Aorta (tissue), 5 donors: ENCODE data around the gene SLC12A4. TPM values are rescaled to one million over a fixed set of nuclear protein-coding genes. Genes with fewer than 3 reads are reported as not detected.

Experiments
- ATAC-seq: fragments of 200-7000 bp; cut with Tn5 transposase; one replicate; pipeline ENCODE4 v1.9.1; 2022; ENCODE audit warnings: moderate library complexity; ENCODE audit not compliant: low FRiP score
- DNase-seq, 2 donors: peaks; one replicate each; pipeline ENCODE4 v3.0.0-alpha.2; 2020
- H3K27ac ChIP-seq, 2 donors: one replicate each; pipeline ENCODE4 v1.5.1; 2013; ENCODE audit warnings: low read length in 2 of 2, mild to moderate bottlenecking in 2 of 2, moderate library complexity in 2 of 2, control low read depth in 1 of 2, inconsistent platforms in 1 of 2, low read depth in 1 of 2
- H3K27me3 ChIP-seq, 2 donors: one replicate each; pipeline ENCODE4 v1.6.1; 2013; ENCODE audit warnings: control low read depth in 1 of 2, low read length in 1 of 2, mild to moderate bottlenecking in 1 of 2, moderate library complexity in 1 of 2; ENCODE audit not compliant: insufficient read depth in 2 of 2, control insufficient read depth in 1 of 2
- H3K36me3 ChIP-seq, 2 donors: one replicate each; pipeline ENCODE4 v1.6.1; 2013; ENCODE audit warnings: control low read depth in 1 of 2, low read length in 1 of 2, mild to moderate bottlenecking in 1 of 2; ENCODE audit not compliant: insufficient read depth in 2 of 2, control insufficient read depth in 1 of 2
- H3K4me1 ChIP-seq, 2 donors: one replicate each; pipeline ENCODE4 v1.6.1; 2013; ENCODE audit warnings: low read length in 2 of 2, control low read depth in 1 of 2, mild to moderate bottlenecking in 1 of 2, moderate library complexity in 1 of 2; ENCODE audit not compliant: insufficient read depth in 2 of 2, control insufficient read depth in 1 of 2
- H3K4me3 ChIP-seq, 2 donors: one replicate each; pipeline ENCODE4 v1.5.1; 2013; ENCODE audit warnings: low read length in 2 of 2, control low read depth in 1 of 2, mild to moderate bottlenecking in 1 of 2
- H3K9me3 ChIP-seq: one replicate; pipeline ENCODE4 v1.6.1; 2013; ENCODE audit warnings: mild to moderate bottlenecking, low read length; ENCODE audit not compliant: control insufficient read depth
- WGBS, 2 donors: extraction: QIAGEN DNeasy Blood & Tissue Kit; methylation state at CpG; one replicate each; pipeline ENCODE4 v1.1.7; 2013; 5-methylcytosine and 5-hydroxymethylcytosine counted together
- intact Hi-C, 2 donors: fragments of 100-400 bp; cut with DNase I; formaldehyde crosslinking; loops; one replicate each; pipeline versions ENCODE4 v1.14.2 to v1.15.0; 2022
- polyA plus RNA-seq, 2 donors: library from polyadenylated mRNA; stranded (reverse); fragments of 200-250 nt; gene quantifications; one replicate each; pipeline ENCODE4 v1.2.3, GENCODE V29; 2013
- total RNA-seq, 2 donors: library from RNA; stranded (reverse); fragmentation: NEBNext Ultra II Directional; extraction: Animal tissue kit (Norgen Biotek cat#: 25700); gene quantifications; one replicate each; pipeline ENCODE4 v1.2.1, GENCODE V29; 2021
- donor health status: healthy with polysubstance abuse.
- donor health status: Bipolar disorder and iron deficiency.
- donor health status: DM: no; HTN: no; CAD: no.
- donor health status: DM: no; HTN: no; CAD: no.
- donor health status: DM: yes; HTN: yes; CAD: no.

The SLC12A4 gene
- total and polyA plus RNA-seq, 4 donors: 15.8 to 139 (median 106) TPM

DNA sequence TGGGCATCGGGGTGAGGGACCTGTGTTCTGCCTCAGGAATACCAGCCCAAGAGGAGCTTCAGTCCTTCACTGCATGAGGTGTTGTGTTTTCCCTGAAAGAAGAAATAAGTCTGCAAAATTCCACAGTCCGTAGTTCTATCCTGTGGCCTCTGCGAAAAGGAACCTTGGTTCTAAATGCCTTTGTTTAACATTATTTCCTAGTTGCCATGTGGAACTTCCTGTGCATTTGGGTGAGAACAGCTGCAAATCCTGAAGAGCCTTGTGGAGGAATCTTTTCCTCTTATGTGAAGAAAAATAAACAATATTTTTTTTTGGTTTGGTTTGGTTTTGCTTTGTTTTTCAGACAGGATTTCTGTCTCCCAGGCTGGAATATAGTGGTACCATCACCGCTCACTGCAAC is 65.6 kb downstream of the SLC12A4 start:
- Histone ChIP-seq H3K4me1 (no peaks in the 10 kb centered on the region), H3K4me3 (no peak overlapping the region), H3K27me3 (no peaks in the 10 kb centered on the region), H3K27ac (no peak overlapping the region), H3K9me3 (no peaks in the 10 kb centered on the region), H3K36me3 (peaks cover 0 to 2% of the 10 kb centered on the region in 2 donors)
- 81 to 85% methylated on average over 4 of the region's 4 CpGs for WGBS, 2 donors
- intact Hi-C loops: no loop called here
- DNase-seq (no peak), ATAC-seq (no peak)

DNA sequence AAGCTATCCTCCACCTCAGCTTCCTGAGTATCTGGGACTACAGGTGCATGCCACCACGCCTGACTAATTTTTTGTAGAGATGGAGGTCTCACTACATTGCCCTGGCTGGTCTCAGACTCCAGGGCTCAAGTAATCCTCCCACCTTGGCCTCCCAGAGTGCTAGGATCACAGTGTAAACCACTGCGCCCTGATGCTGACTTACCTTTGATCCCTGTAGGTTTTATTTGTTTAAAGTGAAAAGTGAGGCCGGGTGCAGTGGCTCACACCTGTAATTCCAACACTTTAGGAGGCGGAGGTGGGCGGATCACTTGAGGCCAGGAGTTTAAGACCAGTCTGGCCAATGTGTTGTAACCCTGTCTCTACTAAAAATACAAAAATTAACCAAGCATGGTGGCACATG is 66.7 kb downstream of the SLC12A4 start:
- H3K27ac ChIP-seq: no peak overlapping the region
- H3K4me3 ChIP-seq: no peak overlapping the region
- WGBS, 2 donors: 93 to 94% methylated on average over 5 of the region's 5 CpGs
- DNase-seq: no peak
- intact Hi-C loops: no loop called here
- ATAC-seq: no peak
- H3K9me3 ChIP-seq: no peaks in the 10 kb centered on the region
- H3K4me1 ChIP-seq: peaks cover 0 to 2% of the 10 kb centered on the region in 2 donors
- no peaks in the 10 kb centered on the region for H3K27me3 ChIP-seq
- peaks cover 0 to 2% of the 10 kb centered on the region in 2 donors for H3K36me3 ChIP-seq

DNA sequence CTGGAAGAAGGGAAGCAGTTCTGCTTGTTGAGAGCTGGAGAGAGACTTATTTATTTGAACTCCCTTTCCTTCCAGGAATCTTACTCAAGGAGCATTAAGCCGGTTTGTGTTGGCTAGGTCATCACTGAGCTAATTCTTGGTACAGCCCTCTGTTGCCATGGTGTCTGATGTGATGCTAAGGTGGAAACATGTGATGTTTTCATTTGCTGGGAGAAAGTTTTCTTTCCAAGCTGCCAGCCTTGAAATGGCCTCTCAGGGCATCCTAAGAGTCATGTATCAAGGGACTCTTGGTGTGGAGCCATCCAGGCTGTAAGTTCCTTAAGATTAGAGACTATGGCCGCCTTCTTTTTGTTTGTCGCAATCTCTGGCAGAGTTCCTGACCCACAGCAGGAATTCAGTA is 71.2 kb downstream of the SLC12A4 start:
- DNase-seq (peak in 1 of 2 donors; percentile 69), ATAC-seq (peak; percentile 85)
- H3K27ac ChIP-seq: peak overlapping the region in 1 of 2 donors; percentile 91
- H3K9me3 ChIP-seq: no peaks in the 10 kb centered on the region
- 2 to 4% methylated on average over 3 of the region's 3 CpGs for WGBS, 2 donors
- intact Hi-C loops: no loop called here
- H3K27me3 ChIP-seq: no peaks in the 10 kb centered on the region
- H3K4me3 ChIP-seq: no peak overlapping the region
- H3K4me1 ChIP-seq: peaks cover 0 to 2% of the 10 kb centered on the region in 2 donors
- peaks cover 0 to 2% of the 10 kb centered on the region in 2 donors for H3K36me3 ChIP-seq

DNA sequence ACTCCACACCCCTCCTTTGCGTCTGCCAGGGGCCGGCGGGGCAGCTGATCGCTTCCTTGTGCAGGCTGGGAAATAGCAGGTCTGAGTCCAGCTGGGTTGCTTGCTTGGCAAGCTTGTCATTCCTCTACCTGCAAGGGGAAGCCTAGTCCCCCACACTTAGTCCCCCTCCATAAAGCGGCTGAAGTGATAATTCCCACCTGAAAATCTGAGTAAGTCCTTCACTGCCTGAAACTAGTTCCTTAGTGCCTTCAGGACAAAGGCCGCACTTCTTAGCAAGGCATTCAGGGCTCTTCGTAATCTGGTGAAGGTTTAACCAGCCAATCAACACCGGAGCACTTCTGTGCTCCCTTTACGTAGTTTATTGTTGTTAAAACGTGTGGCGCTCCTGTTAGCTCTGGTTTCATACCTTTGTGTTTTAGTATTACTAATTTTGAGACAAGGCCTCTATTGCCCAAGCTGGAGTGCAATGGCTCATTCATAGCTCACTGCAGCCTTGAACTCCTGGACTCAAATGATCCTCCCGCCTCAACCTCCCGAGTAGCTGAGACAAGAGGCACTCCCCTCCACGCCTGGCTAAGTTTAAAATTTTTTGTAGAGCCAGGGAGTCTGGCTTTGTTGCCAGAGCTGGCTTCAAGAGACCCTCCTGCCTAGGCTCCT is 74.6 kb downstream of the SLC12A4 start:
- intact Hi-C loops: loop anchor here in 1 of 2 donors (2.0 kb wide), 1 partner anchor 51 kb away; the partner anchor contains the start of gene THAP11
- H3K4me1 ChIP-seq: peaks cover 0 to 2% of the 10 kb centered on the region in 2 donors
- no peak for ATAC-seq

More for the DNA sequence above, 74.6 kb downstream of the SLC12A4 start:
- H3K27ac ChIP-seq: peak overlapping the region in 1 of 2 donors; percentile 97
- H3K9me3 ChIP-seq: no peaks in the 10 kb centered on the region
- no peaks in the 10 kb centered on the region for H3K27me3 ChIP-seq
- WGBS, 2 donors: 22 to 24% methylated on average over 14 of the region's 14 CpGs
- H3K4me3 ChIP-seq: peak overlapping the region; percentile 85 to 94
- no peak for DNase-seq
- H3K36me3 ChIP-seq: no peaks in the 10 kb centered on the region

Other genes starting within 250 kb of the SLC12A4 start
- gene GFOD2, start 249.3 kb downstream of the SLC12A4 start, total RNA-seq: 10 to 100 TPM; 18.7 to 27.3 TPM
- 1 to 10 TPM; 7.4 to 8.5 TPM for gene GFOD2, start 249.3 kb downstream of the SLC12A4 start, polyA plus RNA-seq
- gene RANBP10, start 162.1 kb downstream of the SLC12A4 start, total RNA-seq: 10 to 100 TPM; 17.7 to 21.6 TPM
- 10 to 100 TPM in 1 of 2 donors, 1 to 10 TPM in 1; 5.5 to 11.9 TPM for gene RANBP10, start 162.1 kb downstream of the SLC12A4 start, polyA plus RNA-seq
- gene TSNAXIP1, start 161.7 kb downstream of the SLC12A4 start, total RNA-seq: 1 to 10 TPM in 1 of 2 donors, under 1 TPM in 1; 0.84 to 1.1 TPM
- 1 to 10 TPM in 1 of 2 donors, not detected in 1; 7.3 TPM for gene TSNAXIP1, start 161.7 kb downstream of the SLC12A4 start, polyA plus RNA-seq
- gene THAP11, start 126.3 kb downstream of the SLC12A4 start, total RNA-seq: 10 to 100 TPM; 21.5 to 24.7 TPM
- gene THAP11, start 126.3 kb downstream of the SLC12A4 start, polyA plus RNA-seq: 10 to 100 TPM; 18.0 to 18.6 TPM
- 10 to 100 TPM; 80.7 to 88.2 TPM for gene NUTF2, start 121.7 kb downstream of the SLC12A4 start, total RNA-seq
- gene NUTF2, start 121.7 kb downstream of the SLC12A4 start, polyA plus RNA-seq: 100 to 1,000 TPM in 1 of 2 donors, 10 to 100 TPM in 1; 95.4 to 130 TPM
- 10 to 100 TPM; 39.8 to 57.9 TPM for gene CENPT, start 120.9 kb downstream of the SLC12A4 start, total RNA-seq
- 100 to 1,000 TPM in 1 of 2 donors, 10 to 100 TPM in 1; 28.3 to 168 TPM for gene CENPT, start 120.9 kb downstream of the SLC12A4 start, polyA plus RNA-seq
- gene EDC4, start 95.6 kb downstream of the SLC12A4 start, total RNA-seq: 10 to 100 TPM; 46.9 to 53.2 TPM
- 10 to 100 TPM; 14.4 to 66.4 TPM for gene EDC4, start 95.6 kb downstream of the SLC12A4 start, polyA plus RNA-seq
- 1 to 10 TPM in 1 of 2 donors, not detected in 1; 2.1 TPM for gene NRN1L, start 83.8 kb downstream of the SLC12A4 start, total RNA-seq
- 1 to 10 TPM; 1.5 to 3.2 TPM for gene NRN1L, start 83.8 kb downstream of the SLC12A4 start, polyA plus RNA-seq
- 10 to 100 TPM; 29.6 to 30.4 TPM for gene PSKH1, start 75.4 kb downstream of the SLC12A4 start, total RNA-seq
- gene PSKH1, start 75.4 kb downstream of the SLC12A4 start, polyA plus RNA-seq: 10 to 100 TPM; 15.2 to 16.2 TPM
- under 1 TPM; 0.84 to 0.90 TPM for gene CTRL, start 36.8 kb downstream of the SLC12A4 start, total RNA-seq
- gene CTRL, start 36.8 kb downstream of the SLC12A4 start, polyA plus RNA-seq: 1 to 10 TPM in 1 of 2 donors, not detected in 1; 3.5 TPM
- gene PSMB10, start 31.8 kb downstream of the SLC12A4 start, total RNA-seq: 10 to 100 TPM; 27.7 to 39.1 TPM
- 10 to 100 TPM; 52.3 to 84.3 TPM for gene PSMB10, start 31.8 kb downstream of the SLC12A4 start, polyA plus RNA-seq
- 10 to 100 TPM; 43.9 to 47.8 TPM for gene LCAT, start 24.5 kb downstream of the SLC12A4 start, total RNA-seq
- gene LCAT, start 24.5 kb downstream of the SLC12A4 start, polyA plus RNA-seq: 100 to 1,000 TPM in 1 of 2 donors, 10 to 100 TPM in 1; 10.6 to 178 TPM
- not detected for gene DPEP3, start 11.9 kb upstream of the SLC12A4 start, total RNA-seq
- not detected for gene DPEP3, start 11.9 kb upstream of the SLC12A4 start, polyA plus RNA-seq
- 10 to 100 TPM in 1 of 2 donors, 1 to 10 TPM in 1; 1.7 to 10.4 TPM for gene DPEP2, start 30.8 kb upstream of the SLC12A4 start, total RNA-seq
- 1 to 10 TPM; 1.0 to 2.1 TPM for gene DPEP2, start 30.8 kb upstream of the SLC12A4 start, polyA plus RNA-seq
- gene DPEP2NB, start 47.3 kb upstream of the SLC12A4 start, total RNA-seq: not detected
- gene DPEP2NB, start 47.3 kb upstream of the SLC12A4 start, polyA plus RNA-seq: not detected
- gene DDX28, start 54.6 kb upstream of the SLC12A4 start, total RNA-seq: 1 to 10 TPM; 4.3 to 5.3 TPM
- gene DDX28, start 54.6 kb upstream of the SLC12A4 start, polyA plus RNA-seq: 1 to 10 TPM; 3.6 to 4.8 TPM
- 10 to 100 TPM in 1 of 2 donors, 1 to 10 TPM in 1; 5.4 to 13.1 TPM for gene DUS2, start 54.6 kb upstream of the SLC12A4 start, total RNA-seq
- gene DUS2, start 54.6 kb upstream of the SLC12A4 start, polyA plus RNA-seq: 1 to 10 TPM; 3.0 to 8.9 TPM
- 10 to 100 TPM; 38.1 to 48.4 TPM for gene NFATC3, start 116.7 kb upstream of the SLC12A4 start, total RNA-seq
- 10 to 100 TPM; 10.3 to 10.4 TPM for gene NFATC3, start 116.7 kb upstream of the SLC12A4 start, polyA plus RNA-seq